Measurements from ENCODE around the gene AUTS2.

DNA sequence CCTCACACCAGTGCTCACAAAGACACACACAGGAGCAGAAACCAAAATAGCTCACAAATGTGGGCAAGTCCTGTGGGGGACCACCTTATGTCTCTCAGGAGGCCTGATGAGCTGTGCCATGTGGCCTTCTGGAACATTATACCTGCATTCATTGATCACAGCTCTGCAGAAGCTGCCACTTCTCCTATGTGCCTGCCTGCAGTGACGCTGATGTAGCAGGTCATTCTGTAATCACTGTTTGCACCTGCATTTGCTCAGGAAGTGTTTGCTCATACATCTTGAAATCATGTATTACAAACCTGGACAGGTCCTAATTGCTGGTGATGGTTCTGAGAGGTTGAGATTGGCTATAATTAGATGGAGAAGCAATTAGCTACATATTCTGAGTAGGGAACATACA, 310.2 kb downstream of the AUTS2 start:
- TF ChIP-seq, protein P1, sequence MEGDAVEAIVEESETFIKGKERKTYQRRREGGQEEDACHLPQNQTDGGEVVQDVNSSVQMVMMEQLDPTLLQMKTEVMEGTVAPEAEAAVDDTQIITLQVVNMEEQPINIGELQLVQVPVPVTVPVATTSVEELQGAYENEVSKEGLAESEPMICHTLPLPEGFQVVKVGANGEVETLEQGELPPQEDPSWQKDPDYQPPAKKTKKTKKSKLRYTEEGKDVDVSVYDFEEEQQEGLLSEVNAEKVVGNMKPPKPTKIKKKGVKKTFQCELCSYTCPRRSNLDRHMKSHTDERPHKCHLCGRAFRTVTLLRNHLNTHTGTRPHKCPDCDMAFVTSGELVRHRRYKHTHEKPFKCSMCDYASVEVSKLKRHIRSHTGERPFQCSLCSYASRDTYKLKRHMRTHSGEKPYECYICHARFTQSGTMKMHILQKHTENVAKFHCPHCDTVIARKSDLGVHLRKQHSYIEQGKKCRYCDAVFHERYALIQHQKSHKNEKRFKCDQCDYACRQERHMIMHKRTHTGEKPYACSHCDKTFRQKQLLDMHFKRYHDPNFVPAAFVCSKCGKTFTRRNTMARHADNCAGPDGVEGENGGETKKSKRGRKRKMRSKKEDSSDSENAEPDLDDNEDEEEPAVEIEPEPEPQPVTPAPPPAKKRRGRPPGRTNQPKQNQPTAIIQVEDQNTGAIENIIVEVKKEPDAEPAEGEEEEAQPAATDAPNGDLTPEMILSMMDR (conservative IDR thresholded peaks at IDR 0.05; ENCODE audit: low read depth, low read length) = no peak
- no peak for TF ChIP-seq EZH2 (IDR thresholded peaks at IDR 0.05; ENCODE audit: borderline replicate concordance, low read depth, low read length, poor library complexity, severe bottlenecking)

Measured in A673 (cell line).